HFFc6 (cell line): ENCODE measurements around the gene IFNK. TPM values are rescaled to one million over a fixed set of nuclear protein-coding genes. Genes with fewer than 3 reads are reported as not detected.
A peak's percentile ranks its signal among the peaks of the same experiment; 100 is the strongest.

Experiments
- DNase-seq: peaks from one replicate; pipeline ENCODE4 v3.0.0-alpha.2; 2018
- H3K27ac Mint-ChIP-seq: 2 replicates; pipeline ENCODE4 v1.8.0; 2020; ENCODE audit warnings: mild to moderate bottlenecking, mixed read lengths
- H3K27me3 Mint-ChIP-seq: 2 replicates; pipeline ENCODE4 v1.8.0; 2021; ENCODE audit warnings: mild to moderate bottlenecking, moderate library complexity, mixed read lengths; ENCODE audit not compliant: insufficient read depth
- H3K36me3 Mint-ChIP-seq: 2 replicates; pipeline ENCODE4 v1.8.0; 2021; ENCODE audit warnings: low read depth, mixed read lengths
- H3K4me1 Mint-ChIP-seq: 2 replicates; pipeline ENCODE4 v1.8.0; 2020; ENCODE audit warnings: low read depth, mixed read lengths
- H3K4me3 Mint-ChIP-seq: 2 replicates; pipeline ENCODE4 v1.8.0; 2020; ENCODE audit warnings: mild to moderate bottlenecking, moderate library complexity, mixed read lengths
- H3K9me3 Mint-ChIP-seq: 2 replicates; pipeline ENCODE4 v1.8.0; 2020; ENCODE audit warnings: mild to moderate bottlenecking, mixed read lengths
- total RNA-seq, 6 experiments: library from RNA; stranded (reverse); fragmentation: NEBNext Ultra II Directional; extraction: Animal tissue kit (Norgen Biotek cat#: 25700); gene quantifications; 2 replicates in 1 of 6; 3 replicates in 5 of 6; pipeline ENCODE4 v1.2.3, GENCODE V29; 2021
- TF ChIP-seq, protein P1 (sequence below): fragments of 200-600 bp; sonication (generic); IDR thresholded peaks from 2 replicates; pipeline ENCODE4 v1.5.0; 2021; ENCODE audit warnings: antibody characterized with exemption, mild to moderate bottlenecking

The IFNK gene
- total RNA-seq, 6 experiments from 2014 or later = not detected

DNA sequence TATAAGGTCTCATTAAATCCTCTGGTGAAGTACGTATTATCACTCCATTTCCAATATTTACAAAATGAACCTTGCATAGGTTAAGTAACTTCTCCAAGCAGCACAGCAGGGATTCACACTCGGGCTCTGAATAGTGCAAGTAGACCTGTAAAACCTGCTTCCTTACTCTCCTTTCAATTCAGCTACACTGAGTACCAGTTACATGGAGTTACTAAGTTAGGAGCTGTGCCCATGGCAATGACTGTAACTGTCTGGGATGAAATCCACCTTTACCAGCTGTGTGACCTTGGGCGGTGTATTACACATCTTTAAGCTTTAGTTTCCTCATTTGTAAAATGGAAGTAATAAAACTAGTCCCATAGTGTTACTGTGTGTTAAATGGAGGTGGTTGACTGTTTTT lies 21.4 kb downstream of the IFNK start:
- Mint-ChIP-seq H3K9me3 (no peaks in the 10 kb centered on the region), H3K27me3 (no peaks in the 10 kb centered on the region), H3K27ac (no peak overlapping the region), H3K36me3 (no peaks in the 10 kb centered on the region), H3K4me1 (peaks cover 15% of the 10 kb centered on the region), H3K4me3 (no peak overlapping the region)
- no peak for DNase-seq
- TF ChIP-seq, protein P1, sequence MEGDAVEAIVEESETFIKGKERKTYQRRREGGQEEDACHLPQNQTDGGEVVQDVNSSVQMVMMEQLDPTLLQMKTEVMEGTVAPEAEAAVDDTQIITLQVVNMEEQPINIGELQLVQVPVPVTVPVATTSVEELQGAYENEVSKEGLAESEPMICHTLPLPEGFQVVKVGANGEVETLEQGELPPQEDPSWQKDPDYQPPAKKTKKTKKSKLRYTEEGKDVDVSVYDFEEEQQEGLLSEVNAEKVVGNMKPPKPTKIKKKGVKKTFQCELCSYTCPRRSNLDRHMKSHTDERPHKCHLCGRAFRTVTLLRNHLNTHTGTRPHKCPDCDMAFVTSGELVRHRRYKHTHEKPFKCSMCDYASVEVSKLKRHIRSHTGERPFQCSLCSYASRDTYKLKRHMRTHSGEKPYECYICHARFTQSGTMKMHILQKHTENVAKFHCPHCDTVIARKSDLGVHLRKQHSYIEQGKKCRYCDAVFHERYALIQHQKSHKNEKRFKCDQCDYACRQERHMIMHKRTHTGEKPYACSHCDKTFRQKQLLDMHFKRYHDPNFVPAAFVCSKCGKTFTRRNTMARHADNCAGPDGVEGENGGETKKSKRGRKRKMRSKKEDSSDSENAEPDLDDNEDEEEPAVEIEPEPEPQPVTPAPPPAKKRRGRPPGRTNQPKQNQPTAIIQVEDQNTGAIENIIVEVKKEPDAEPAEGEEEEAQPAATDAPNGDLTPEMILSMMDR = no peak

DNA sequence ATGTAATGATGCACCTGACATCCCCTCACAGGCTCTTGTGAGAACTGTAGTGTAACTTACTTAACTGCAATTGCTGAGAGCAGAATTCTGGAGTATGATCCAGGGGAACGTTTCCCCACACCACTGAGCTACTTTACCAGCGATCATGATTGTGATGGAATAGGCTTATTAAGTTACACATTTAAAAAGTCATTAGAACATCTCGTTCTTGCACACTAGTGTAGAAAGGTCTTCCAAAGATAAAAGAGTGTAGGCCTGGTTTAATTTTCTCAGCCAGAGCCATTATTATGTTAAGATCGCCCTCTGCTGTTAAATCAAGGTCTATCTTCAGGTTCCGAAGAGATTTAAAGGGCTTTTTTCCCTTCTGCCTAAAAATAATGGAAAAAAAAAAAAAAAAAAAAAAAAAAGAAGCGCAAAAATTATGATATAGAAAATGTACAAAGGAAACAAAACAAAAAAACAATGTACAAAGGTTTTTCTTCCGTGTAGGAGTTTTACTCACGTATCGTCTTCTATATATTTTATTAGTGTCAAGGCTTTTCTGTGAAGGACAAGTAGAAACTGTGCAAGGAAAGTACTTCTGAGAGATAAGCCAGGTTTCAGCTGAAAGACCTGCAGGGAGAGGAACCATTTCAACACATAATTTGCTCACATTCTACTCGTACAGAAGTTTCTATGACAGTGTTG lies 24.1 kb downstream of the IFNK start:
- TF ChIP-seq, protein P1 = peak; percentile 75
- peak; percentile 48 for DNase-seq
- Mint-ChIP-seq H3K27me3 (no peaks in the 10 kb centered on the region), H3K9me3 (no peaks in the 10 kb centered on the region), H3K4me1 (no peaks in the 10 kb centered on the region; the same call in 1 of the 2 replicates), H3K36me3 (no peaks in the 10 kb centered on the region), H3K27ac (no peak overlapping the region; the same call in 1 of the 2 replicates), H3K4me3 (no peak overlapping the region)

DNA sequence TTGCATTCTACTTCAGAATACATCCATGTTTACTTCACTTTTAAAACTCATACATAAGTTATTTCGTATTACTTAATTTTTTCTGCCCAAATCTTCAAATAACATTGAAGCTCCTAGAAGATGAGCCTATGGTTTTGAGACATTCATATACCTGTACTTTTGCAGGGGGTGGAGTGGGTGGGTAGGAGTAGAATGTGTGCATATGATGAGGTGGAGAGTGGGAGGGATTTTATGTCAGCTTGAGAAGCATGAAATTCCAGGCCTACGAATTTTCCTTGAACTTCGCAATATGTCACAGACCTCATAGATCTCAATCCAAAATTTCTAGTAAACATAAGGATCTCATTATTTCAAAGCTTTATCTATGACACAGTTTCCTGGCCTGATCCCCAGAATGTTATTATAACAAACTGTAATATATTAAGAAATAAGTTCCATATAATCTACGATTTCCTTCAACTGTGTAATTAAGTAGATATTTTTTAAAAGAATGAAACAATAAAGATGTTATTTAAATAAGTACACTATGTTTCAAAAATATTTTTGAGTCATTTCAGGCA lies 25.2 kb downstream of the IFNK start:
- Mint-ChIP-seq H3K9me3 (no peaks in the 10 kb centered on the region), H3K4me3 (no peak overlapping the region), H3K27ac (no peak overlapping the region), H3K36me3 (no peaks in the 10 kb centered on the region), H3K27me3 (no peaks in the 10 kb centered on the region), H3K4me1 (no peaks in the 10 kb centered on the region; the same call in 1 of the 2 replicates)
- no peak for DNase-seq
- TF ChIP-seq, protein P1 = no peak

DNA sequence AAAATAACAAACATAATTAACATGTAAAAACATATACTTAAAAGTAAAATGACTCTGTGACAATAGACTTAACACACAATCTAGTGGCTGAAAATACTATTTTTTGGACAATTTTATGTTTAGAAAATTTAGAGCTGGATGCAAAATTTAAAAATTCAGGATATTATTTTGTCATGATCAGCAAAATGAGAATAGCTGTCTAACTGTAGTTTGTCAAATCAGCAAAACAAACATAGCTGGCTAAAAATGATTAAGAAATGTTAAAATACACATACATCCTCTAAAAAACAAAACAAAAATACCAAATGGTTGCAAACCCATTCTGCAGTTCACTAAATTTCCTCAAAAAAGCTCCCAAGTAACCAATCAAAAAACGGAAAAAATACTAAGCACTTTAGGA lies 30.6 kb downstream of the IFNK start:
- DNase-seq = no peak
- Mint-ChIP-seq H3K27ac (no peak overlapping the region), H3K4me1 (no peaks in the 10 kb centered on the region; the same call in 1 of the 2 replicates), H3K9me3 (no peaks in the 10 kb centered on the region), H3K4me3 (no peak overlapping the region), H3K27me3 (no peaks in the 10 kb centered on the region), H3K36me3 (no peaks in the 10 kb centered on the region)
- TF ChIP-seq, protein P1 = no peak

DNA sequence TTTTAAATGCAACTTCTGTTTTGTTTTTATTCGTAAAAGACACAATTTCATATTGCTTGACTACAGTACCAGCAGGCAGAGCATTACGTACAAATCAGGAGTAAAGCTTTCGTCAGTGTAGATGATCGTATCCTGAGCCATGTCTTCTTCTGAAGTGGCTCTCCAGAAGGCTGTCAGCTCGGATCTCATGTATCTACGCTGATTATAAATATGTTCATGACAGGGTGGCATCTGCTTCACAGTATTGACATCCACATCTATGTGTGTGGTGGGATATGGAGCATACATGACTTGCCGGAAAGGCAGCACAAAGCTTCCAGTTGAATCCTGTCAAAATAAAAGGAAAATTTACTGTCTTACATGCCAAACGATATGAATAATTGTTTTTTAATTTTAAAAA lies 32.4 kb downstream of the IFNK start:
- Mint-ChIP-seq H3K9me3 (no peaks in the 10 kb centered on the region), H3K4me1 (no peaks in the 10 kb centered on the region), H3K4me3 (no peak overlapping the region), H3K36me3 (no peaks in the 10 kb centered on the region), H3K27ac (no peak overlapping the region), H3K27me3 (no peaks in the 10 kb centered on the region)
- DNase-seq = no peak
- TF ChIP-seq, protein P1 = no peak
